ENCODE measurements around the gene SMAGP. TPM values are rescaled to one million over a fixed set of nuclear protein-coding genes. Genes with fewer than 3 reads are reported as not detected.
"Not testable (repeated sequence)": the region's sequence is repeated elsewhere in the genome, so short reads cannot be mapped to it uniquely, and the experiment has no call there.

The SMAGP gene
- total RNA-seq, 2 donors from 2014 or later = 2.3 to 3.8 TPM

- no peaks in the 10 kb centered on the region for H3K4me1 ChIP-seq
- no peak for TF ChIP-seq CTCF (IDR thresholded peaks at IDR 0.05)
- no peaks in the 10 kb centered on the region for H3K9me3 ChIP-seq
- no peaks in the 10 kb centered on the region for H3K36me3 ChIP-seq
- H3K27me3 ChIP-seq = no peaks in the 10 kb centered on the region
- H3K27ac ChIP-seq = no peak overlapping the region
- H3K4me3 ChIP-seq = no peak overlapping the region
- no peak for DNase-seq (ENCODE audit: low spot score)
Observed at GRCh38 chr12:51232642-51233041, 37.6 kb downstream of the SMAGP start.

GRCh38 chr12:51229116-51229809 lies 41.0 kb downstream of the SMAGP start:
- Histone ChIP-seq H3K27ac (no peak overlapping the region), H3K4me3 (no peak overlapping the region), H3K9me3 (no peaks in the 10 kb centered on the region), H3K36me3 (no peaks in the 10 kb centered on the region), H3K4me1 (no peaks in the 10 kb centered on the region), H3K27me3 (no peaks in the 10 kb centered on the region)
- no peak for DNase-seq (ENCODE audit: low spot score)
- TF ChIP-seq CTCF (IDR thresholded peaks at IDR 0.05) = no peak

GRCh38 chr12:51227962-51228361 lies 42.3 kb downstream of the SMAGP start:
- no peak overlapping the region for H3K4me3 ChIP-seq
- no peaks in the 10 kb centered on the region for H3K9me3 ChIP-seq
- H3K4me1 ChIP-seq = no peaks in the 10 kb centered on the region
- H3K27me3 ChIP-seq = no peaks in the 10 kb centered on the region
- no peak overlapping the region for H3K27ac ChIP-seq
- no peak for TF ChIP-seq CTCF (IDR thresholded peaks at IDR 0.05)
- DNase-seq (ENCODE audit: low spot score) = no peak
- H3K36me3 ChIP-seq = no peaks in the 10 kb centered on the region

- not testable (repeated sequence) for H3K27ac ChIP-seq; H3K36me3 ChIP-seq; H3K4me3 ChIP-seq; DNase-seq (ENCODE audit: low spot score); H3K9me3 ChIP-seq; H3K27me3 ChIP-seq; H3K4me1 ChIP-seq
Observed at GRCh38 chr12:51227112-51227511, 43.1 kb downstream of the SMAGP start.

- Histone ChIP-seq H3K9me3 (no peaks in the 10 kb centered on the region), H3K27ac (no peak overlapping the region), H3K4me3 (no peak overlapping the region), H3K36me3 (no peaks in the 10 kb centered on the region), H3K27me3 (no peaks in the 10 kb centered on the region), H3K4me1 (no peaks in the 10 kb centered on the region)
- DNase-seq (ENCODE audit: low spot score) = no peak
- TF ChIP-seq CTCF (IDR thresholded peaks at IDR 0.05) = no peak
Observed at GRCh38 chr12:51225771-51226170, 44.4 kb downstream of the SMAGP start.

GRCh38 chr12:51225234-51225633 lies 45.0 kb downstream of the SMAGP start:
- Histone ChIP-seq H3K27ac (no peak overlapping the region), H3K9me3 (no peaks in the 10 kb centered on the region), H3K4me1 (no peaks in the 10 kb centered on the region), H3K4me3 (no peak overlapping the region), H3K27me3 (no peaks in the 10 kb centered on the region), H3K36me3 (no peaks in the 10 kb centered on the region)
- TF ChIP-seq CTCF (IDR thresholded peaks at IDR 0.05) = no peak
- DNase-seq (ENCODE audit: low spot score) = no peak
